Posterior cingulate gyrus (tissue), 11 donors: ENCODE data around the gene CACNA2D3.

ENCODE experiments used
- DNase-seq, 10 donors: peaks; one replicate each; pipeline versions ENCODE4 v3.0.0 to v3.0.0-alpha.2; 2020 to 2021; ENCODE audit warnings: mixed read lengths in 3 of 10
- intact Hi-C: fragments of 100-400 bp; cut with DNase I; formaldehyde crosslinking; loops from one replicate; pipeline ENCODE4 v1.15.1; 2023

CACNA2D3 gene

DNA sequence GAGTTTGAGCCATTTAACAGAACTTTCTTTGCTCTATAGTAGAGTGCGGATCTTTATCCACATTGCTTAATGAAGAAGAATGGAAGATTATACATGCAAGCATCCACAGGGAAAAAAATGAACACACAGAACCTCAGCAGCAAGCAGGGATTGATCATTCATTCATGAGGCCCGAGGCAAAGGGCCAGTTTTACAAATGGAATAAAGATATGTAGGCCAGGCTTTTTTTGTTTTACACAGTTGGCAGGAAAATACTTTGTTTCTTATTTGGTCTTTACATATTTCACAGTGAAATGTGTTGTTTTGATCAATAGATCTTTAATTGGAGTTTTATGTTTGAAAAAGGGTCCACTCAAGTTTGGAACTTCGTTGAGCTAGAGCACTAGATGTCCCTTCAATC lies 688.0 kb downstream of the CACNA2D3 start:
- intact Hi-C loops = no loop called here
- no peak for DNase-seq

DNA sequence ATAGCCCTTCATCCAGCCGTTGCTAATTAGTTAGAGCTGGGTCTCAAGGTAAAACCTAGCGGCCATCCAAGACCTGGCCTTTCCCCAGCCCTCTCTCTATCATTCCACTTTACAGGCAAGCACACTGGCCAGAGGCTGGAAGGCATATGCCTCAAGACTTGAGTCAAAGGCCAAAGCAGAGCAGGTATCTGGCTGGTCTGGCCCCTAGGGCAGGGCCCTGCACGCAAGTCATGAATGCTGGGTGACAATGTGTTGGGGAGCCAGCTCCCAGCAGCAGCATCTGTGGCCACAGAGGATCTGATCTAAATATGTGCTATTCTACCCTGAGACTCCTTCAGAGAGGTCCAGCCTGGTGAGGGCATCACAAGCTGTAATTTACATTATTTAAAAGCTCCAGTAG lies 691.9 kb downstream of the CACNA2D3 start:
- DNase-seq = no peak
- intact Hi-C loops = no loop called here

DNA sequence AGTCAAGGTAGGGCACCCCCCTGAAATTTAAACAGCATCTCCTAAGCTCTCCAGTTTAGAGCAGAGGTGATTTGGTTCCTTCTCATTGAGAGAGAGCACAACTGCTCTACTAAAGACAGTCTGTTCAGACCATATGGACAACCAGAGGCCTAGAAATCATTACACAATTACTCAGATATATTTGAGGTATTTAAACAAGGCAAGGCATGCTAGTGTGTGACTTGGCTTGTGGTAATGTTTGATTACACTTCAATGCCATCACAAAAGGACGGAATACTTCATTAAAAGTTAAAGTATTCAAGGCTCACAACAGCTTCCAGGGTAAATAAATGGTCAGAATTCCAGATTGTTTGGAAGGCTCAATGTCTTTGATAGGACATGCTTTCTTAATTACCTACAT lies 695.3 kb downstream of the CACNA2D3 start:
- intact Hi-C loops = no loop called here
- DNase-seq = no peak

GRCh38 chr3:54818486-54818885 lies 696.1 kb downstream of the CACNA2D3 start:
- no peak for DNase-seq
- intact Hi-C loops = no loop called here

DNA sequence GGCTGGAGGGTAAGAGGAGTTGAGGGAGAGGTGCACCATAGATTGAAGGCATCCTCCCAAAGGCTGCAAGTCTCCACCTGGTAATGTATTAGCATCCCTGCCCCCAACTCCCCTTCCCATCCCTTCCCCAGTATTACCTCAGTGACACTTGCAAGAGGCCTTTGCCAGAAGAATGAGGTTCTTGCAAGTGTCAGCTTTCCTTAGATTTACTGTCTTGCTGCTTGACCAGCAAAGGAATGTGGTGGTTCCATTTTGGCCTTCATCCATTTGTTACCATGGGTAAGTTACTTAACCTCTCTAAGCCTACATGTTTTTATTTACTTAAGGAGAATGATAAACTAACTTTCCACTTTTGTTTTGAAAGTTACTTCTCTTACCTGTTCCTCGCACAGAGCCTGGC lies 696.6 kb downstream of the CACNA2D3 start:
- intact Hi-C loops = no loop called here
- no peak for DNase-seq

DNA sequence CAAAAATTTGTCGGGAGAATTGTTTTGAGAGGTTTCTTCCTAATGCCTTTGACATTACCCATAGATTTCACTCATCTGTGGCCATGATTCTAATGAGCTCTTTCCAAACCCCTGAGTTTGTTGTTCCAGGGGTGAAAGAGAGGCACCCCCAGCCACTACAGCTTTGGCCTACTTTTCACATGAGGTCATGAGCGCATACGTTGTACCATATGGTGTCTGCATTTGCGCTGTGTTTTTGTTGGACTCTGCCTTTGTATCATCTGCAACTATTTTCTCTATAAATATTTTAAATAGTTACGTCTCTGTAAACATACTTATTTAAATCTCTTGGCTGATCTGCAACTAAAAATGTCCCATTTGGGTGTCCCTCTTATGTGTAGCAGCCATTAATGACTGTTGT lies 697.6 kb downstream of the CACNA2D3 start:
- intact Hi-C loops = loop anchor here (5.0 kb wide), 1 partner anchor 223 kb away; no protein-coding TSS in a partner anchor
- no peak for DNase-seq

DNA sequence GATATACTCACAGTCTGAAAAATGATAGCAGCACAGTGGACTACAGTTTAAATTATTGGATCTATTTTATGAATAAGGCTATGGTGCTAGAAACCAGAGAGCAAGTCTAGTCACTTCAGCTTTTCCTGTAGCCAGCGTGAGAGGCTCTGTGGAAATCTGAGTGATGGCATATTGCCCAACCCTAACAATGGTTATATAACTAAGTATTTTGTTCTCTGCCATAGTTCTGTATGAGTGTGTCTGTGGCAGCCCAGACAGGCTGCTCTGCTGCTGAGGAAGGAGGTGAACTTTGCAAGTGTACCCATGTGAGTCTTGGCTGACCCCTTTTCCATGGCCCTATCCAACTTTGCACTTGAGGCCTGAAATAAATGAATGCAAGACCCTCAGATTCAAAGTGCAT lies 699.9 kb downstream of the CACNA2D3 start:
- intact Hi-C loops = loop anchor here (5.0 kb wide), 1 partner anchor 225 kb away; no protein-coding TSS in a partner anchor
- DNase-seq = peak in 2 of 10 donors; percentile 7 to 23

DNA sequence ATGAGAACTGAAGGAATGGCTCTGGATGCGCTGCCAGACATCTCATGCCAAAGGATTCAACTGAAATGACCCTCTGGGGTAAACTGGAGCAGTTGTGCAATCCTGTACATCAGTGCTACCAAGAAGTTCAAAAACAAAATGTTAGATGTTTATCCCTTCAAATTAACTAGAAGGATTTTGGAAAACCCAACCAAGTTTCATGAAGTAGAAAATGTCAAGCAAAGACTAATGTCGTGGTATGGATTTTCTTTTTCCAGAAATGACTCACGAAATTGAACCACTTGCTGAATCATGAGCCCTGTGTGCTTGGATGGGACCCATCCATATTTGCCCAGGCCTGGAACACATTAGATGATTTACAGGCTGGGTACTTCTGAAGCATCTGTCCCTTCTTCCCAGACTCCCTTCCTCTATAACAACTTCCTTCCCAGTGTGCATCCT lies 703.9 kb downstream of the CACNA2D3 start:
- DNase-seq = no peak
- intact Hi-C loops = no loop called here

DNA sequence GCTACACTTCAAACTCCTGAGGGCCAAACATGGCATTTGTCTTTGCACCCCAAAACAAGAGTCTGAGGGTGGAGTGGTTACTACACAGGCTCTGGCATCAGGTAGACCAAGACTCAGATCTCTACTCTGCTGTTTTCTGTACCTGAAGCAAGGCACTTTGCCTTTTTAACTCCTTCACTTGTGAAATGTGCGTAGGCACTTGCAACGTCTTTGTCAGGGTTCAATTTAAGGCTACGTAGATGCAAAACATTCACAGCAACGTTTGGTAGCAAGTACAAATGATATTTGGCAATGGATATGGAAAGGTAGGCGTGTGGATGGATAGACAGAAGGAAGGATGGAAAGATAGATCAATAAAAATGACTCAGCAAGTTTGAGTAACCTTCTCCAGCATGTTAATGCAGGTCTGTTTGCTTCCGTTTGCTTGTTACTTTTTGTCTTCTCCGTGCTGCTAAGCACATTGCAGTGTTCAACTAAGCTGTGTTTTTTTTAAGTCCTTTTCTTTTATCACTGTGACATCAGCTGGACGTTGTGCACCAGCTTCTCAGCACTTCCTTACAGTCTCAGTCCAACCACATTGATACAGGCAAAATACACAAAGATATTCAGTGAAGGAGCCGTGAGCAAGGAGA lies 704.8 kb downstream of the CACNA2D3 start:
- DNase-seq = no peak
- intact Hi-C loops = no loop called here

DNA sequence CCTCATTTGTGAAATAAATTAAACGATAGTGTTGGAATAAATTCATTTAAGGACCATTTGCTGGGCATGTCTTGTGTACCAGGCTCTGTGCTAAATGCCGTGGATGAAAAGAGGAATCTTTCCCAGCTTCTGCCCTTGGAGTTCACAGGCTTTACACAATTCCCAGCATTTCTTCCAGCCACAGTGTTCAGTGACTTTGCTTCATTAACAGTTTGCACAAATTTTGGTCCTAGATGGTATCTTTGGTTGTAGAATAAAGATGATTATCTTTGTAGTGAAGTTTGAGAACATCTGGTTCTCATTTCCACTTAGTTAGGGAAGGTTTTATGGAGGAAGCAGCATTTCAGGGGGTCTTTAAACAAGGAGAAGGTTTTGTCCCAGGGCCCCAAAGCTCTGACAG lies 705.4 kb downstream of the CACNA2D3 start:
- intact Hi-C loops = no loop called here
- no peak for DNase-seq

DNA sequence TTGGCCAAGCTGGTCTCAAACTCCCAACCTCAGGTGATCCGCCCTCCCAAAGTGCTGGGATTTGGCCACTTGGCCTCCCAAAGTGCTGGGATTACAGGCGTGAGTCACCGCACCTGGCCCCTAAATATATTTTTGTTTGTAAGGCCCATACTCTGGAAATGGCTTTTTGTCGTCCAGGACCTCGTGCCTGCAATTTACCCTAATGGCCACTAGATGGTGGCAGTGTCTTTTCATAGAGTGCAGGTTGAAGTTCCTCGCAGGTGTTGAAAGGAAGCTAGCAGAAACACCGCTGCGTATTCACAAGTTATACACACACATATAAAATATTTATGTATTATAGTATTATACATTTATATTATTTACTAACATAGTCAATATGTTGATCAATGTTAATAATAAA lies 708.3 kb downstream of the CACNA2D3 start:
- no peak for DNase-seq
- intact Hi-C loops = no loop called here

DNA sequence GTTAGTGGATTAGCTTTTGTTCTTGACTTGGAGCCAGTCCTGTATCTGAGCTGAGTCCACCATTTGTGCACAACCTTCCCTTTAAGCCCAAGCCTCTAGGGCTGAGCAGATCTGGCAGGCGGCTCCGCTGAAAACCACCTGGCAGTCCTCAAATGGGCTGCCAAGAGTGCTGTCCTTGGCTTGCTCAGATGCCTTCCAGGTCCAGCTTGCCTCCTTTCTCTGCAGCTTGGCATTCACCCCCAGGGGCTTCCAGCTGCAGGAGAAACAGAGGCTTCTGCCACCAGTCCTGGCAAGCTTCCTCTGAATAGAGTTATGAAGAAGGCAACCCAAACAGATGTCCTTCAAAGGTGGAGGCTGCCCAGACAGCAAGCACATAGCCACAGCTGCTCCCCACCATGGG lies 708.8 kb downstream of the CACNA2D3 start:
- intact Hi-C loops = no loop called here
- DNase-seq = peak in 3 of 10 donors; percentile 8 to 76 (median 19)

GRCh38 chr3:54832876-54833275 lies 710.5 kb downstream of the CACNA2D3 start:
- DNase-seq = no peak
- intact Hi-C loops = no loop called here

DNA sequence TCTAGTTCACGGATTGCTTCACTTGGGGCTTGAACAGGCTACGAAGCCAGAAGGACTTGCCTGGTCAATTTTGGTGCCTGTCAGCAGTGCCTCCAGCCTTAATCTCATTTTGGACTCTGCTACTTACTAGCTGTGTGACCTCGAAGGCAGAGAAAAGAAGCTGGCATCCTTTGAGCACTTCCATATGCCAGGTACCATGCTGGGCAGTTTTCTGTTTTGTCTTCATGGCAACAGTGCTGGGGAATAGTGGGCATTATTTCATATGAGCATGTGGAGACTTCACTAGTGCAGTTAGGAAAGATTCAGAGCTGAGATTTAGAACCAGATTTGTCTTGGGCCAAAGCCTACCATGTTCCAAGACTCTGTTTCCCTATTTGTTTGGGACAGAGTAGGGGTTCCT lies 713.3 kb downstream of the CACNA2D3 start:
- DNase-seq = no peak
- intact Hi-C loops = no loop called here

GRCh38 chr3:54836871-54837270 lies 714.5 kb downstream of the CACNA2D3 start:
- peak in 2 of 10 donors; percentile 8 to 34 for DNase-seq
- intact Hi-C loops = no loop called here

- intact Hi-C loops = no loop called here
- DNase-seq = no peak
Observed at GRCh38 chr3:54837964-54838363, 715.6 kb downstream of the CACNA2D3 start.

DNA sequence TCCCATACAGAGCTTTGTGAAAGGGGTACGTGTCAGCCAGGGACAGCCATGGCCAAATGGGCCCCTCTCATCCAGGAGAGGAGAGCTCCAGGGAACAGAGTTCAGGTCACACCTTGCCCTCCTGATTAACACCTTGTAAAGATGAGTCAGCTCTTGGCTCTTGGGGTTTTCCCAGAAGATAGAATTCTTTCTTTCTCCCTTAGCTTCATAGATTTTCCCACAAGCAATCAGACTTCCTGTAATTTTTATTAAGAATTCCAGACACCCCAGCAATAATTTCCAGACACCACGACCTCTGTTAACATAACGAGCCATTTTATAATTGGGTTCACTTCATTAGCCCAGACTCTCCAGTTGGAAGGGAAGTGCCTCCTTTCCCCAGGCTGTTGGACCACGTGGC lies 719.1 kb downstream of the CACNA2D3 start:
- DNase-seq = no peak
- intact Hi-C loops = no loop called here

DNA sequence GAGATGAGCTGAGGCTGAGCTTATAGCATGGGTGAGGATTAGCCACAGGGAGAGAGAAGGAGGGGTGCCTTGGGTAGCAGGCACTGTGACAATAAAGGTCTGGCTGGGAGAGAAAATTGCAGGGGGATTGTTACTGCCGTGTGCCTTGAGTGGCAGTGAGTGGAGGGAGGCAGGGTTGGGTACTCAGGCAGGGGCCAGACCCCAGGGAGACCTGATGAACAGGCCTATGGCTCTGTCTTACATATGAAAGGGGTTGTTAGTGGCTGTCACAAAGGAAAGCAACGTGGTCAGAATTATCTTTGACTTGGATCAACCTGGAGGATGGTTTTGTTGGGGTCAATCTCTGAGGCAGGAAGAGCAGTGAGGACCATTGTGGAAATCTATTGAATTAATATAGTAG lies 721.0 kb downstream of the CACNA2D3 start:
- intact Hi-C loops = no loop called here
- no peak for DNase-seq

- DNase-seq = no peak
- intact Hi-C loops = no loop called here
Observed at GRCh38 chr3:54844211-54844610, 721.9 kb downstream of the CACNA2D3 start.

GRCh38 chr3:54845011-54845410 lies 722.7 kb downstream of the CACNA2D3 start:
- intact Hi-C loops = no loop called here
- DNase-seq = no peak

DNA sequence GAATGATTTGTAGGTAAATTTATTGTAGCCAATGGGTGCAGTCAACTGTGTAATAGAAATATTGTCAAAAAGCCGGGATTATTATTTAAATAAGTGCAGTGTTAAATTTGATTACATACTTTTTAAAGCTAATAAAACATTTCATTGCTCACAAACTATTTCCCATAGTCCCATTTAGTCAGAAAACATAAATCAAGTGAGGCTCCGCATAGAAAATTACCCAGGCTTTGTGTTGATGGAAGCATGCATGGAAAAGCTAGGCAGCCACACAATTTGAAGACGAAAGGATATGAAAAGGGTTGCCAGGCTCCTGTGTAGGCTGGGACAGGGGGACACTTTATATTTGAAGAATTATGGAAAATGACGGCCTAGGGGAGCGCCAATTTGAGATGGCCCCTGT lies 723.2 kb downstream of the CACNA2D3 start:
- DNase-seq = no peak
- intact Hi-C loops = no loop called here

- intact Hi-C loops = no loop called here
- DNase-seq = no peak
Observed at GRCh38 chr3:54846119-54846518, 723.8 kb downstream of the CACNA2D3 start.

- no peak for DNase-seq
- intact Hi-C loops = no loop called here
Observed at GRCh38 chr3:54847361-54847760, 725.0 kb downstream of the CACNA2D3 start.
